Skin of body (tissue), 2 donors: ENCODE data around the gene FBH1. TPM values are rescaled to one million over a fixed set of nuclear protein-coding genes. Genes with fewer than 3 reads are reported as not detected.
"Not testable (repeated sequence)": the region's sequence is repeated elsewhere in the genome, so short reads cannot be mapped to it uniquely, and the experiment has no call there.

Experiments
- DNase-seq: peaks from one replicate; lab custom pipeline; 2025; lab: John Stamatoyannopoulos, UW
- total RNA-seq: library from RNA; depleted of rRNA; stranded (reverse); fragments of >200 nt; gene quantifications from one replicate; pipeline ENCODE4 v1.2.3, GENCODE V29; 2014

Gene FBH1
- total RNA-seq, 1 donor from 2014 or later, result 56.4 TPM

- no peak for DNase-seq
Observed at GRCh38 chr10:5959142-5959541, 69.1 kb downstream of the FBH1 start.

GRCh38 chr10:5959581-5960069 is 69.6 kb downstream of the FBH1 start:
- no peak for DNase-seq

- no peak for DNase-seq
Observed at GRCh38 chr10:5960070-5960972, 70.3 kb downstream of the FBH1 start.

- DNase-seq, result not testable (repeated sequence)
Observed at GRCh38 chr10:5960973-5961275, 70.9 kb downstream of the FBH1 start.

GRCh38 chr10:5961405-5962100 is 71.5 kb downstream of the FBH1 start:
- no peak for DNase-seq

GRCh38 chr10:5962358-5962940 is 72.4 kb downstream of the FBH1 start:
- not testable (repeated sequence) for DNase-seq

GRCh38 chr10:5963071-5963470 is 73.0 kb downstream of the FBH1 start:
- DNase-seq, result no peak

- DNase-seq, result no peak
Observed at GRCh38 chr10:5963591-5963990, 73.5 kb downstream of the FBH1 start.

- no peak for DNase-seq
Observed at GRCh38 chr10:5964736-5965135, 74.7 kb downstream of the FBH1 start.

GRCh38 chr10:5965266-5965665 is 75.2 kb downstream of the FBH1 start:
- DNase-seq, result no peak

GRCh38 chr10:5968037-5968680 is 78.1 kb downstream of the FBH1 start:
- DNase-seq, result no peak

- DNase-seq, result no peak
Observed at GRCh38 chr10:5968681-5969453, 78.8 kb downstream of the FBH1 start.

- no peak for DNase-seq
Observed at GRCh38 chr10:5970066-5970465, 80.0 kb downstream of the FBH1 start.

GRCh38 chr10:5970527-5970926 is 80.5 kb downstream of the FBH1 start:
- no peak for DNase-seq

GRCh38 chr10:5971315-5971832 is 81.3 kb downstream of the FBH1 start:
- no peak for DNase-seq

GRCh38 chr10:5971886-5972285 is 81.8 kb downstream of the FBH1 start:
- no peak for DNase-seq

- no peak for DNase-seq
Observed at GRCh38 chr10:5973069-5973468, 83.0 kb downstream of the FBH1 start.

GRCh38 chr10:5975641-5976473 is 85.8 kb downstream of the FBH1 start:
- no peak for DNase-seq

- DNase-seq, result no peak
Observed at GRCh38 chr10:5976512-5977470, 86.7 kb downstream of the FBH1 start.
